Measurements from ENCODE around the gene ENOX1. TPM values are rescaled to one million over a fixed set of nuclear protein-coding genes. Genes with fewer than 3 reads are reported as not detected.

The ENOX1 gene
- total RNA-seq, 2 experiments from 2014 or later: 2.4 TPM; not detected in 1

DNA sequence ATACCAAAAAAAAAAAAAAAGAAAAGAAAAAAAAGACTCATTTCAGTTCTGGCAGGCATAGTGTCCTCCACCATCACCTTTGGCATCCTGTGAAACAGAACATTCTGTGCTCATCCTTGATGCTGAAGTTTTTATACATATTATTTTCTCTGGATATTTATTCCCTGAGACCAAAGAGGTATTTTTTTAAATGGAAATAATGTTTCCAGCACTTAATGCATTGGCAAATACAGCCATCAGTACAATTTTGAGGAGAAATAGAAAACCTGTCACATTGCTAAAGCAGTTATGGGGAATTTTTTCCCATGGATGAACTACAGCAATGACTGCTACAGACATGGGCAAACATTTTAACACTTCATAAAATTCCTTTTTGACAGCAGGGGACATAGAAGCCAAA is 451.0 kb downstream of the ENOX1 start:
- no peaks in the 10 kb centered on the region for H3K9me3 Mint-ChIP-seq (ENCODE audit: low read depth)
- no peak overlapping the region for H3K4me3 Mint-ChIP-seq
- no peaks in the 10 kb centered on the region for H3K4me1 Mint-ChIP-seq
- DNase-seq: no peak
- no peaks in the 10 kb centered on the region for H3K36me3 Mint-ChIP-seq
- CTCF ChIA-PET: no interaction called here
- no peak for ATAC-seq
- H3K27me3 Mint-ChIP-seq: peaks cover 23% of the 10 kb centered on the region
- H3K27ac Mint-ChIP-seq: no peak overlapping the region

DNA sequence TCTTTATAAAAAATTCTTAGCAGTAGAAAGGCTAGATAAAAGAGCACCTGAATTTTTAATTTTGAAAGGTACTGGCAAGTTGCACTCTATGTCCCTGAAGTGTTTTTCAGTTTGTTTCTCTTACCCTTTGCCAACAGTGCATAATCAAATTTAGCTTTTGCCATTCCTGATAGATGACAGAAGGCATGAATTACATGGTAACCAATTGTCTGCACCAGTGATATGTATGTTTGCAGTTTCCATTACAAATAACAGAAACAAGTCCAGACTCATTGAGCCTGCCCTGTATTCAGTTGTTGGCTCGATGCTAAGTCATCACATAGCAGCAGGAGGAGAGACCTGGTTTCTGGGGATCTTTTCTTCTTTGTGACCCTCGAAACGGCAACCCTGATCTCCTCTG is 453.6 kb downstream of the ENOX1 start:
- CTCF ChIA-PET: no interaction called here
- DNase-seq (no peak), ATAC-seq (no peak)
- H3K36me3 Mint-ChIP-seq: no peaks in the 10 kb centered on the region
- peaks cover 23% of the 10 kb centered on the region for H3K27me3 Mint-ChIP-seq
- H3K9me3 Mint-ChIP-seq (ENCODE audit: low read depth): no peaks in the 10 kb centered on the region
- H3K4me3 Mint-ChIP-seq: no peak overlapping the region
- H3K27ac Mint-ChIP-seq: no peak overlapping the region
- no peaks in the 10 kb centered on the region for H3K4me1 Mint-ChIP-seq

DNA sequence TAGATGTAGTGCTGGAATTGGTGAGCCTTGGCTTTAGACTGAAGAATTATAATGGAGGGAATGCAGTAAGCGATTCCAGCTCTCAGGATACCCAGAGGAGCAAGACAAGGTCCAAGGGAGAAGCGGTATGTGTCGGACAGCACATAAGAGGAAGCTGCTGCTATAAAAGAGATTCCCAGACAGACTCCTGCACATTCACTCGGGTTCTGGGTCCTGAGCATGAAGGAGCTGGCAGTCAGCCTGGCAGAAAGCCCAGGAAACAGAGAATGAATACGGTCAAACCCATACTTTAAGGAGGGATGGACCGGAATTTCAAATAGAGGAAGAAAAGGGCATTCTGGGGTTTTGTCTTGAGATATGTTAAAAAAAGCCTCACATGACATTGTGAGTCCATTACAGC is 455.1 kb downstream of the ENOX1 start:
- Mint-ChIP-seq H3K4me3 (no peak overlapping the region), H3K27me3 (peaks cover 15% of the 10 kb centered on the region), H3K4me1 (no peaks in the 10 kb centered on the region), H3K36me3 (no peaks in the 10 kb centered on the region), H3K9me3 (ENCODE audit: low read depth) (no peaks in the 10 kb centered on the region), H3K27ac (no peak overlapping the region)
- ATAC-seq (no peak), DNase-seq (no peak)
- CTCF ChIA-PET: no interaction called here

DNA sequence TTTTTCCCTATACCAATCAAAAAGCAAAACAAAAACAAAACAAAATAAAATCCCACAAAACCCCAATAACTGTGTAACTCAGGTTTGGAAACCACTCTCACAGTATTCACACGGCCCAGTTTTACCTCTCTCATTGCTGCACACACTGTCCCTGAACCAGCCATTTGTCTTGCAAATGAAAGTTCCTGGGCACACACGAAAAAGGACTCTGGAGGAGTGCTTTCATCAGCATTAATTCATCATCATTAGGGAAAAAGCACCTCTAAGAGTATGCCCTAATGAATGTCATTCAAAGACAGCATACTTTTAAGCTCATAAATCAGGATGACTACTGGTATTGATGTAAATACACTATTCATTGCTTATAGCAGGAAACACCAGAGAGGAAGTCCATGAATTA is 457.1 kb downstream of the ENOX1 start:
- DNase-seq (no peak), ATAC-seq (no peak)
- no peaks in the 10 kb centered on the region for H3K9me3 Mint-ChIP-seq (ENCODE audit: low read depth)
- H3K36me3 Mint-ChIP-seq: no peaks in the 10 kb centered on the region
- H3K27me3 Mint-ChIP-seq: peaks cover 8% of the 10 kb centered on the region
- CTCF ChIA-PET: interaction anchor here (1.1 kb wide), 1 partner anchor 66 kb away, joined by 3 read pairs; no protein-coding TSS in a partner anchor
- H3K27ac Mint-ChIP-seq: no peak overlapping the region
- no peak overlapping the region for H3K4me3 Mint-ChIP-seq
- H3K4me1 Mint-ChIP-seq: no peaks in the 10 kb centered on the region

DNA sequence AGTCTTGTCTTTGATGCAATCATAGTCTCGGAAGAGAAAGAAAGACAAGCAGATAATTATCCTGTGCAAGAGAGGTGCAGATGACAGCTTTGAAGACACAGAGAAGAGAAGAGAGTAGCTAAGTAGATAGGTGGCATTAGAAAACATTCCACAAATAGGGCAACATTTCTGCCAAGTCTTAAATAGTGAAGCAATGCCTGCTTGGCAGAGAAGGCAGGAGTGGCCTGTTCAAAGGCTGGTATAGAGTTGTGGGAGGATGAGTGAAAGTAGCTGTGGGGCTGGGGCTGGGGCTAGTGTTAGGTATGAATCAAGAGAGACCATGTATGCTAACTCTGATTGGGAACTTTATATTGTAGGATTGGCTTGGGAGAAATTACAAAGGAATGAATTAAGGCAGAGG is 457.9 kb downstream of the ENOX1 start:
- no peaks in the 10 kb centered on the region for H3K9me3 Mint-ChIP-seq (ENCODE audit: low read depth)
- no peaks in the 10 kb centered on the region for H3K36me3 Mint-ChIP-seq
- H3K27ac Mint-ChIP-seq: no peak overlapping the region
- peaks cover 14% of the 10 kb centered on the region for H3K27me3 Mint-ChIP-seq
- H3K4me3 Mint-ChIP-seq: no peak overlapping the region
- CTCF ChIA-PET: no interaction called here
- no peak for ATAC-seq
- no peak for DNase-seq
- H3K4me1 Mint-ChIP-seq: no peaks in the 10 kb centered on the region

DNA sequence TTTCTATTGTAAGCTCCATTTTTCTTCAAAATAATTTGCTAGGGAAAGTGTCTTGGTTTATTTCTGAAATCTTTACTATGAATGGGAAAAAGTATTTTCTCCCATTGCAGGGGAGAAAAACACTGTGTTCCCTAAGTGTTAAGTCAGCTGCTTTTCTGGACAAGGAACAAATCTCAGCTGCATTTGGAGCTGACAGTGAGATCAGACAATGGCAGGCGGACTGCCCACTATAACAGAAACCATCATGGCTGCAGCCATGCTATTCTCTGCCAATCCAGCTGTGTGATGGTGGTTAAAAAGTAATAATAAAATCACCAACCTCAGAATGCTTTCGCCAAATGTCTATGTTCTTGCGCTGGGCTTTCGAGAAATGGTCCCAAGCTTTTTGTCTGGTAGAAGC is 460.7 kb downstream of the ENOX1 start:
- no peak for ATAC-seq
- Mint-ChIP-seq H3K27ac (no peak overlapping the region), H3K36me3 (no peaks in the 10 kb centered on the region), H3K4me3 (no peak overlapping the region), H3K4me1 (no peaks in the 10 kb centered on the region), H3K27me3 (peaks cover 24% of the 10 kb centered on the region), H3K9me3 (ENCODE audit: low read depth) (no peaks in the 10 kb centered on the region)
- DNase-seq: no peak
- CTCF ChIA-PET: interaction anchor here (1.2 kb wide), 1 partner anchor 25 kb away, joined by 3 read pairs; no protein-coding TSS in a partner anchor

DNA sequence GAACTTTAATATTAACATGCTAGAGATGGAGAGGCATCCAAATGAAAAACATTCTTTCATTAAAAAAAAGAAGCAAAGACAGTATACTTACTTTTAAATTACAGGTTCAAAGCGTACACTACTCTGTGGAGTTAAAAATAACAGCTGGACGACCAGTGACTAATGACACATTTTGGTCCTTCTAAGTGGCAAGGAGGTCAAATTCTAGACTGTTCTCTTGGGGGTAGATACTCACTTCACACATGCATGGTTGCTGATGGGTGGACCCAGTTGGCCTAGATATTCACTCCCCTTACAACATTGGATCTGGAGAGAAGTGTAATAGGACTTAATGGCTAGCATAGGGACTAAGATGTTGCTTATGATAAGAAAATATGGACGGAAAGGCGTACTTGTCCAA is 461.1 kb downstream of the ENOX1 start:
- DNase-seq (no peak), ATAC-seq (no peak)
- H3K27me3 Mint-ChIP-seq: peaks cover 27% of the 10 kb centered on the region
- H3K4me1 Mint-ChIP-seq: no peaks in the 10 kb centered on the region
- no peaks in the 10 kb centered on the region for H3K9me3 Mint-ChIP-seq (ENCODE audit: low read depth)
- H3K27ac Mint-ChIP-seq: no peak overlapping the region
- no peaks in the 10 kb centered on the region for H3K36me3 Mint-ChIP-seq
- H3K4me3 Mint-ChIP-seq: no peak overlapping the region
- CTCF ChIA-PET: no interaction called here

DNA sequence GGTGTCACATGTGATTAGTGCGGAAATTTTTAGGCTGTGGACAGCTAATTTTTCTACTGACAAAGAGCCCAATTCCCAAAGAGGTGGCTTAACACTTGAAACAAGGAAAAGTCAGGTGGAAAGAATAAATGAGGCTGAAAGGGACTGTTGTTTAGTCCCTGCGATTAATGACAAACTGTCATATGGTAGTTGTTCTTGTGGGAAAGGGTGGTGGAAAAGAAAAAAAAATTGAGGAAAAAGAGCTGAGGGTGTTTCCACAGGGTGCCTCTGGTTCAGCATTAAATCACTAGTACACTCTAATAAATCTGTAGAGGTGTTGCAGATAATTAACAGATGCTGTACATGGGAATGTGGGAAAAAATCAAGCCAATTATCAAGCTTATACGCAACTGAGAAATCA is 462.6 kb downstream of the ENOX1 start:
- CTCF ChIA-PET: no interaction called here
- DNase-seq (no peak), ATAC-seq (no peak)
- Mint-ChIP-seq H3K4me1 (no peaks in the 10 kb centered on the region), H3K36me3 (no peaks in the 10 kb centered on the region), H3K27ac (no peak overlapping the region), H3K4me3 (no peak overlapping the region), H3K9me3 (ENCODE audit: low read depth) (no peaks in the 10 kb centered on the region), H3K27me3 (peaks cover 27% of the 10 kb centered on the region)

DNA sequence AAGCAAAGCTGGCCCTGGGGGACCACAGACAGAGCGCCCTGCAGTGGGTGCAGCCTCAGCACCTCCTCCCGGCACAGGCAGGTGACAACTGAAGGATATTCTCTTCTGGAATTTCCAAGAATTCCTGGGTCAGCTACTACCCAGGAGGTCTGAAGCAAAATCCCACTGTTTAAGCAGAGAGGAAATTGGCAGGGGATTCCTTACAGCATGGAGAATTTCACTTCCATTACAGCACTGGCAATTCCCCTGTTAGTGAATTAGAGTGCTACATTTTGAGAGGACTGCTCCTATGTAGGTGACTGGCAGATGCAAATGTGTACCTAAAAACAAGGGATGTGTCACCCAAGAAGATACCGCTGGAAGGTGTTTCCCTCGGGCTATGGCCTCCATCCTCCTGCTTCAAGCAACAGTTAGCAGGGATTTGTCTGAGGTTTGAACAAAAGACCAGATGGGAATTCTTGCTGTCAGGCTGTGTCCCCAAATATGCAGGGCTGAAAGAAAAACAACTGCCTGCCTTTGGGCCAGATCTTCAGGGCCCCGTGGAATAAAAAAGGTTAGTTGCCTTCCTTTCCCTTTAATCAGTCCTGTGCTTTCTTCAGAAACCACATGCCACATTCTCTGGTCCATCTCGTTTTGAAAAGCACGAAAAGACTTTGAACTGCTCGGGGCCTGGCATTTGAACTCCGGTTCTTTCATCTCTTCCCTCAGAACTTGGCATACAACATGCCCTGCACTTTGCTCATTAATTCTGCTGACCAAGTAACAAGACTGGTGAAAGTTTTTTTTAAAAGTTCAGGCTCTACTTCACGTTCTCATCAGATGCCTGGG is 466.9 kb downstream of the ENOX1 start:
- Mint-ChIP-seq H3K27ac (no peak overlapping the region), H3K36me3 (no peaks in the 10 kb centered on the region), H3K4me3 (no peak overlapping the region), H3K9me3 (ENCODE audit: low read depth) (no peaks in the 10 kb centered on the region), H3K4me1 (no peaks in the 10 kb centered on the region), H3K27me3 (peaks cover 33% of the 10 kb centered on the region)
- DNase-seq (no peak), ATAC-seq (no peak)
- CTCF ChIA-PET: no interaction called here

DNA sequence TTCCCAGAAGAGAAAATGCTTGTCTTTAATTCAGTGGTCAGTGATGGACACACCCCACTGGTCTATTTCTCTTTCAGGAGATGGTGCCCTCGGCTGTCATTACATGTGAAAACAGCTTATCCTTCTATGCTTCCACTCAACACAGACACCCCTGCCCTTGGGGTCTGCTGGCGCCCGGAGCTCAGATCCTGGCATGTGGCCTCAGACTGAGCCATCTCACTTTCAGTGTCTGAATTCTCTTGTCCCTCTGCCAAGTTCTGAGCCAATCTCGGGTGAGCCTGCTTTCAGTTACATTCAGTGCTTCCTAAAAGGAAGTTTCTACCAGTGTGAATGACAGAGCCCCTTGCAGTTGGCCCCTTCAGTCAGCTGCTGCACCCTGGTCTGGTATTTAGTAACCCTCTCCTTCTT is 469.8 kb downstream of the ENOX1 start:
- ATAC-seq: no peak
- CTCF ChIA-PET: no interaction called here
- Mint-ChIP-seq H3K27ac (no peak overlapping the region), H3K4me1 (no peaks in the 10 kb centered on the region), H3K4me3 (no peak overlapping the region), H3K36me3 (no peaks in the 10 kb centered on the region), H3K9me3 (ENCODE audit: low read depth) (no peaks in the 10 kb centered on the region), H3K27me3 (peaks cover 38% of the 10 kb centered on the region)
- DNase-seq: no peak

DNA sequence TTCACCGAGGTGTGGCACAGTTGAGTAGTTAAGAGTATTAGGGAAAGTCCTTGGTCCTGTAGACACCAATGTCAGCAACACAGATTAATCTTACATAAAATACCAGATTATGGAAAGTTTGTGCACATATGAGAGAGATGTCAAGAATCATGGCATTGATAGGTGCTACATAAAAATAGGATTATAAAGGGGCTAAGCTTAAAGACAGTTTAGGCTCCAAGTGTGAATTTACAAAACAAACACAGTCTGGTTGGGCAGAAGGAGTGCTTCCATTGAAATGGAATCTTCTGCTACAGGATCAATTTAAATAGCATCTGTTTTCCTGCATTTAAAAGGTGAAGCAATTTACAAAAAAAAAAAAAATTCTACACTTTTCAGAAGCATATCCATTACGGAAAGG is 470.5 kb downstream of the ENOX1 start:
- Mint-ChIP-seq H3K4me3 (no peak overlapping the region), H3K4me1 (no peaks in the 10 kb centered on the region), H3K9me3 (ENCODE audit: low read depth) (no peaks in the 10 kb centered on the region), H3K27ac (no peak overlapping the region), H3K36me3 (no peaks in the 10 kb centered on the region), H3K27me3 (peaks cover 38% of the 10 kb centered on the region)
- CTCF ChIA-PET: no interaction called here
- ATAC-seq (no peak), DNase-seq (no peak)

DNA sequence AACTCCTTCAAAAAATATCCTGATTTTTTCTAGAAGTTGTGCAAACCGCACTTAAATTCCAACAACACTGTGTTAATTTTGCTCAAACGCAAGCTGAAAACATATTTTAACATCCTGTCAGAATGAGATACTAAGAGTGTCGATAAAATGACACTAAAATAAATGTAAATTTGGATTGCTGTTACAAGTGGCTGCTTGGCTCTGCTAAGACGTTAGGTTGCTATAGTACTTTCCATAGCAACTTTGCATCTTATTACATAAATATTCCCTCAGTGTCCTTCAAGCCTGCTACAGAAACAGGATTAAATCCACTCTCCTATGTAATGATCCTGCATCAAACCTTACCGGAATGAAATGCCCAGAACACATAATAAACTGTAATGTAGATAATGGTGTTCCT is 471.2 kb downstream of the ENOX1 start:
- Mint-ChIP-seq H3K4me1 (no peaks in the 10 kb centered on the region), H3K27me3 (peaks cover 36% of the 10 kb centered on the region), H3K27ac (no peak overlapping the region), H3K4me3 (no peak overlapping the region), H3K36me3 (no peaks in the 10 kb centered on the region), H3K9me3 (ENCODE audit: low read depth) (no peaks in the 10 kb centered on the region)
- CTCF ChIA-PET: no interaction called here
- ATAC-seq: no peak
- DNase-seq: no peak

DNA sequence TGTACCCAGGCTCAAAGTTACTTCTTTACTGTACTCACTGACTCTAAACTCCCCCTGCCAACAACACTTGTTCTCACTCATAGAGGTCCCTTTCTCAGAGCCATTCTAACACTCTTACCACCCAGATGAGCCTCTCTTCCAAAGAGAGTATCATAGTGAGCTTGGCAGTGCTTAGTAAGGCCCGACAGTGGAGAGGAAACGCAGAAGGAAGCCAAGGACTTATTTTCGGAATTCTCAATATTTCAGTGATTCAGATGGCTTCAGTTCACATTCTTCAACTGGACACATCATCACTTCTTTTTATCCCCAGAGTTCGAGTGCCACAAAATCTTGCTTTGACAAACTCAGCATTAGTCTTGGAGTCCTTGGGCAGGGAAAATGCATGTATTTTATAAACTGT is 477.5 kb downstream of the ENOX1 start:
- H3K36me3 Mint-ChIP-seq: no peaks in the 10 kb centered on the region
- H3K27me3 Mint-ChIP-seq: peaks cover 48% of the 10 kb centered on the region
- H3K4me3 Mint-ChIP-seq: no peak overlapping the region
- H3K9me3 Mint-ChIP-seq (ENCODE audit: low read depth): no peaks in the 10 kb centered on the region
- DNase-seq (no peak), ATAC-seq (no peak)
- no peak overlapping the region for H3K27ac Mint-ChIP-seq
- CTCF ChIA-PET: no interaction called here
- H3K4me1 Mint-ChIP-seq: no peaks in the 10 kb centered on the region

DNA sequence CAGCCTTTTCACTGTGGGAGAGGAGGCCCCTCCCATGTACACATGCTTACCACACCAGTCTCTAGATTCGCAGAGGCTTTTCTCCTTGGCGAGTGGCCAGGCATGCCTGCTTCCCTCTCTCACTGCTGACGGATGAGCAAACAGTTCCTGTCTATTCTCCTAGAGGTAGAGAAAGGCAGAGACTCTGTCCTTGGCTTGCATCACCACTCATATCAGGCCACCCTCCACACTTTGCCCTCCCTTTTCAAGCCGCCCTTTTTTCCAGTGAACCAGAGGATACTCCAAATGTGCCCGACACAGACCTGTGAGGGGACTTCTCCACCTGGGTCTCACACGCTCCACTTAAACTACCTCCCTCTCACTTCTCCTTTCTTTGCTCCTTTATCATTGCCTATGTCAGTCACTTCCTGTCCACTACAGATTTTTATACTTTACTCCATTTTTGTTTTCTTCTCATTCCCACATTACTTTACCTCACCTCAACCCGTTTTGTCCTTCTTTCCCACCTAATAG is 478.8 kb downstream of the ENOX1 start:
- Mint-ChIP-seq H3K36me3 (no peaks in the 10 kb centered on the region), H3K27ac (no peak overlapping the region), H3K9me3 (ENCODE audit: low read depth) (no peaks in the 10 kb centered on the region), H3K4me1 (no peaks in the 10 kb centered on the region), H3K4me3 (no peak overlapping the region), H3K27me3 (peaks cover 44% of the 10 kb centered on the region)
- DNase-seq: no peak
- CTCF ChIA-PET: no interaction called here
- ATAC-seq: no peak
